ENCODE results near the gene PIH1D2.
"Not testable (repeated sequence)": the region's sequence is repeated elsewhere in the genome, so short reads cannot be mapped to it uniquely, and the experiment has no call there.

The PIH1D2 gene

GRCh38 chr11:112073941-112074811 is at the start of gene PIH1D2, which contains the start of gene NKAPD1:
PIH1D2 (minus strand) TSS chr11:112074017; CDS start chr11:112073174, 843 bp downstream.
NKAPD1 (plus strand) TSS chr11:112074299; CDS start chr11:112075575, 1,276 bp downstream.
- peak within 1 kb of the TSS; percentile 78 to 95 (median 90) for H3K4me3 ChIP-seq
- H3K27ac ChIP-seq = peak within 1 kb of the TSS; percentile 52 to 98 (median 95)

- no peak overlapping the region for H3K4me3 ChIP-seq
- H3K27ac ChIP-seq = no peak overlapping the region
Measured at GRCh38 chr11:112123129-112123528, 49.3 kb upstream of the PIH1D2 start.

- Histone ChIP-seq H3K27ac (peak overlapping the region in 7 of 21 experiments; percentile 2 to 70 (median 46)), H3K4me3 (no peak overlapping the region)
Measured at GRCh38 chr11:112121981-112122615, 48.3 kb upstream of the PIH1D2 start.

GRCh38 chr11:112118176-112118575 is 44.4 kb upstream of the PIH1D2 start:
- Histone ChIP-seq H3K4me3 (no peak overlapping the region), H3K27ac (no peak overlapping the region)

- Histone ChIP-seq H3K4me3 (no peak overlapping the region), H3K27ac (no peak overlapping the region)
Measured at GRCh38 chr11:112115386-112115785, 41.6 kb upstream of the PIH1D2 start.

- no peak overlapping the region for H3K27ac ChIP-seq
Measured at GRCh38 chr11:112114460-112114859, 40.6 kb upstream of the PIH1D2 start.

GRCh38 chr11:112113539-112114457 is 40.0 kb upstream of the PIH1D2 start:
- Histone ChIP-seq H3K27ac (peak overlapping the region in 1 of 21 experiments; percentile 19), H3K4me3 (no peak overlapping the region)

More at GRCh38 chr11:112114460-112114859, 40.6 kb upstream of the PIH1D2 start:
- H3K4me3 ChIP-seq = no peak overlapping the region

GRCh38 chr11:112106070-112106469 is 32.3 kb upstream of the PIH1D2 start:
- no peak overlapping the region for H3K4me3 ChIP-seq
- no peak overlapping the region for H3K27ac ChIP-seq

GRCh38 chr11:112103446-112103845 is 29.6 kb upstream of the PIH1D2 start:
- H3K4me3 ChIP-seq = no peak overlapping the region
- no peak overlapping the region for H3K27ac ChIP-seq

GRCh38 chr11:112100462-112100861 is 26.6 kb upstream of the PIH1D2 start:
- Histone ChIP-seq H3K27ac (no peak overlapping the region), H3K4me3 (no peak overlapping the region)

- Histone ChIP-seq H3K27ac (no peak overlapping the region), H3K4me3 (no peak overlapping the region)
Measured at GRCh38 chr11:112097734-112098528, 24.1 kb upstream of the PIH1D2 start.

GRCh38 chr11:112096194-112096593 is 22.4 kb upstream of the PIH1D2 start:
- H3K4me3 ChIP-seq = no peak overlapping the region
- H3K27ac ChIP-seq = no peak overlapping the region

- not testable (repeated sequence) for H3K4me3 ChIP-seq, H3K27ac ChIP-seq
Measured at GRCh38 chr11:112095302-112095701, 21.5 kb upstream of the PIH1D2 start.

- peak overlapping the region; percentile 56 to 94 (median 65) for H3K4me3 ChIP-seq
Measured at GRCh38 chr11:112087212-112087611, 13.4 kb upstream of the PIH1D2 start.

GRCh38 chr11:112086422-112087191 is 12.8 kb upstream of the PIH1D2 start, which contains the start of the genes SDHD and TIMM8B:
SDHD (plus strand) TSS chr11:112086873; CDS start chr11:112086908, 35 bp downstream.
TIMM8B (minus strand) TSS chr11:112086756; CDS start chr11:112086723, 33 bp downstream.
- peak within 1 kb of the TSS; percentile 54 to 93 (median 86) for H3K27ac ChIP-seq
- peak within 1 kb of the TSS; percentile 56 to 94 (median 65) for H3K4me3 ChIP-seq

More at GRCh38 chr11:112087212-112087611, 13.4 kb upstream of the PIH1D2 start:
- peak overlapping the region in 20 of 21 experiments; percentile 65 to 93 (median 86) for H3K27ac ChIP-seq

GRCh38 chr11:112085822-112086421 is 12.1 kb upstream of the PIH1D2 start:
- peak overlapping the region; percentile 54 to 90 (median 85) for H3K27ac ChIP-seq
- H3K4me3 ChIP-seq = peak overlapping the region; percentile 56 to 94 (median 65)

GRCh38 chr11:112082729-112083128 is 8.9 kb upstream of the PIH1D2 start:
- no peak overlapping the region for H3K4me3 ChIP-seq
- H3K27ac ChIP-seq = no peak overlapping the region
